ENCODE results near the gene FHIT.

The FHIT gene

GRCh38 chr3:60366486-60366885 is 884.8 kb downstream of the FHIT start:
- no peak for TF ChIP-seq GATA3 (IDR thresholded peaks at IDR 0.05; ENCODE audit: low read depth, low read length)
- no peak for TF ChIP-seq GATA2 (IDR thresholded peaks at IDR 0.05; ENCODE audit: low read depth, low read length)

GRCh38 chr3:60365360-60365759 is 885.9 kb downstream of the FHIT start:
- TF ChIP-seq GATA2 (IDR thresholded peaks at IDR 0.05; ENCODE audit: low read depth, low read length): no peak
- TF ChIP-seq GATA3 (IDR thresholded peaks at IDR 0.05; ENCODE audit: low read depth, low read length): no peak

GRCh38 chr3:60364475-60364874 is 886.8 kb downstream of the FHIT start:
- no peak for TF ChIP-seq GATA3 (IDR thresholded peaks at IDR 0.05; ENCODE audit: low read depth, low read length)
- TF ChIP-seq GATA2 (IDR thresholded peaks at IDR 0.05; ENCODE audit: low read depth, low read length): no peak

- TF ChIP-seq GATA3 (IDR thresholded peaks at IDR 0.05; ENCODE audit: low read depth, low read length) (no peak), GATA2 (IDR thresholded peaks at IDR 0.05; ENCODE audit: low read depth, low read length) (no peak)
Measured at GRCh38 chr3:60363817-60364216, 887.4 kb downstream of the FHIT start.

GRCh38 chr3:60355825-60356224 is 895.4 kb downstream of the FHIT start:
- TF ChIP-seq GATA3 (IDR thresholded peaks at IDR 0.05; ENCODE audit: low read depth, low read length): no peak
- TF ChIP-seq GATA2 (IDR thresholded peaks at IDR 0.05; ENCODE audit: low read depth, low read length): no peak

- TF ChIP-seq GATA3 (IDR thresholded peaks at IDR 0.05; ENCODE audit: low read depth, low read length) (no peak), GATA2 (IDR thresholded peaks at IDR 0.05; ENCODE audit: low read depth, low read length) (no peak)
Measured at GRCh38 chr3:60351481-60351880, 899.8 kb downstream of the FHIT start.

- TF ChIP-seq GATA3 (IDR thresholded peaks at IDR 0.05; ENCODE audit: low read depth, low read length) (no peak), GATA2 (IDR thresholded peaks at IDR 0.05; ENCODE audit: low read depth, low read length) (no peak)
Measured at GRCh38 chr3:60344340-60344739, 906.9 kb downstream of the FHIT start.

- no peak for TF ChIP-seq GATA3 (IDR thresholded peaks at IDR 0.05; ENCODE audit: low read depth, low read length)
- TF ChIP-seq GATA2 (IDR thresholded peaks at IDR 0.05; ENCODE audit: low read depth, low read length): no peak
Measured at GRCh38 chr3:60343831-60344230, 907.4 kb downstream of the FHIT start.

GRCh38 chr3:60339304-60339703 is 911.9 kb downstream of the FHIT start:
- TF ChIP-seq GATA2 (IDR thresholded peaks at IDR 0.05; ENCODE audit: low read depth, low read length) (no peak), GATA3 (IDR thresholded peaks at IDR 0.05; ENCODE audit: low read depth, low read length) (no peak)

- TF ChIP-seq GATA3 (IDR thresholded peaks at IDR 0.05; ENCODE audit: low read depth, low read length) (no peak), GATA2 (IDR thresholded peaks at IDR 0.05; ENCODE audit: low read depth, low read length) (no peak)
Measured at GRCh38 chr3:60337421-60337820, 913.8 kb downstream of the FHIT start.

GRCh38 chr3:60336061-60336460 is 915.2 kb downstream of the FHIT start:
- TF ChIP-seq GATA3 (IDR thresholded peaks at IDR 0.05; ENCODE audit: low read depth, low read length) (no peak), GATA2 (IDR thresholded peaks at IDR 0.05; ENCODE audit: low read depth, low read length) (no peak)

GRCh38 chr3:60333710-60334109 is 917.5 kb downstream of the FHIT start:
- no peak for TF ChIP-seq GATA2 (IDR thresholded peaks at IDR 0.05; ENCODE audit: low read depth, low read length)
- no peak for TF ChIP-seq GATA3 (IDR thresholded peaks at IDR 0.05; ENCODE audit: low read depth, low read length)

- TF ChIP-seq GATA3 (IDR thresholded peaks at IDR 0.05; ENCODE audit: low read depth, low read length): no peak
- TF ChIP-seq GATA2 (IDR thresholded peaks at IDR 0.05; ENCODE audit: low read depth, low read length): no peak
Measured at GRCh38 chr3:60330107-60330506, 921.1 kb downstream of the FHIT start.

- TF ChIP-seq GATA3 (IDR thresholded peaks at IDR 0.05; ENCODE audit: low read depth, low read length): no peak
- TF ChIP-seq GATA2 (IDR thresholded peaks at IDR 0.05; ENCODE audit: low read depth, low read length): 0 out of 2 replicates have a peak, but pooled peaks have one; percentile 9
Measured at GRCh38 chr3:60325610-60326170, 925.6 kb downstream of the FHIT start.

- TF ChIP-seq GATA2 (IDR thresholded peaks at IDR 0.05; ENCODE audit: low read depth, low read length) (no peak), GATA3 (IDR thresholded peaks at IDR 0.05; ENCODE audit: low read depth, low read length) (no peak)
Measured at GRCh38 chr3:60323651-60324050, 927.6 kb downstream of the FHIT start.

GRCh38 chr3:60323180-60323579 is 928.1 kb downstream of the FHIT start:
- TF ChIP-seq GATA2 (IDR thresholded peaks at IDR 0.05; ENCODE audit: low read depth, low read length) (no peak), GATA3 (IDR thresholded peaks at IDR 0.05; ENCODE audit: low read depth, low read length) (no peak)

Measured in SH-SY5Y (cell line).